Measurements from ENCODE around the gene USP7. TPM values are rescaled to one million over a fixed set of nuclear protein-coding genes. Genes with fewer than 3 reads are reported as not detected.

Gene USP7
- total and polyA plus RNA-seq, 8 donors: 13.0 to 56.5 (median 39.8) TPM

- Histone ChIP-seq H3K9me3 (no peaks in the 10 kb centered on the region), H3K27ac (no peak overlapping the region), H3K36me3 (no peaks in the 10 kb centered on the region), H3K27me3 (no peaks in the 10 kb centered on the region), H3K4me1 (no peaks in the 10 kb centered on the region), H3K4me3 (no peak overlapping the region)
- 51 to 55% methylated on average over 8 of the region's 8 CpGs for WGBS, 2 donors
- no peak for FAIRE-seq
- no peak for TF ChIP-seq CTCF (IDR thresholded peaks at IDR 0.05)
- no peak for DNase-seq
- no peak for ATAC-seq
- intact Hi-C loops (cut with DNase I): no loop called here
These were observed 3.6 kb upstream of the USP7 start for GRCh38 chr16:8967132-8967821.

- Histone ChIP-seq H3K36me3 (no peaks in the 10 kb centered on the region), H3K4me1 (no peaks in the 10 kb centered on the region), H3K27ac (no peak overlapping the region), H3K27me3 (no peaks in the 10 kb centered on the region), H3K4me3 (no peak overlapping the region), H3K9me3 (no peaks in the 10 kb centered on the region)
- ATAC-seq (no peak), DNase-seq (no peak), FAIRE-seq (no peak)
- TF ChIP-seq CTCF (IDR thresholded peaks at IDR 0.05): no peak
- intact Hi-C loops (cut with DNase I): no loop called here
- 89 to 92% methylated on average over 3 of the region's 3 CpGs for WGBS, 2 donors
These were observed 3.1 kb upstream of the USP7 start for GRCh38 chr16:8966817-8967131.

GRCh38 chr16:8964462-8964861 lies 756 bp upstream of the USP7 start:
- no peaks in the 10 kb centered on the region for H3K27me3 ChIP-seq
- no peak for TF ChIP-seq CTCF (IDR thresholded peaks at IDR 0.05)
- H3K9me3 ChIP-seq: no peaks in the 10 kb centered on the region
- DNase-seq (no peak), ATAC-seq (no peak), FAIRE-seq (no peak)
- H3K4me1 ChIP-seq: peaks cover 15 to 17% (median 16%) of the 10 kb centered on the region in 3 donors
- intact Hi-C loops (cut with DNase I): no loop called here
- no peaks in the 10 kb centered on the region for H3K36me3 ChIP-seq
- H3K27ac ChIP-seq: peak overlapping the region; percentile 59 to 80 (median 72)
- WGBS, 2 donors: 46% methylated on average over 6 of the region's 6 CpGs
- H3K4me3 ChIP-seq: peak overlapping the region; percentile 35 to 81 (median 44)

- intact Hi-C loops (cut with DNase I): no loop called here
- Histone ChIP-seq H3K27me3 (no peaks in the 10 kb centered on the region), H3K36me3 (no peaks in the 10 kb centered on the region), H3K4me3 (peak overlapping the region; percentile 63 to 87 (median 76)), H3K9me3 (no peaks in the 10 kb centered on the region), H3K4me1 (peaks cover 25 to 28% (median 26%) of the 10 kb centered on the region in 3 donors), H3K27ac (peak overlapping the region; percentile 35 to 80 (median 68))
- TF ChIP-seq CTCF (IDR thresholded peaks at IDR 0.05): no peak
- WGBS, 2 donors: 0 to 1% methylated on average over 38 to 146 of the region's 146 CpGs
- no peak for FAIRE-seq
- ATAC-seq: peak in 3 of 4 donors; percentile 1 to 11 (median 7)
- peak in 4 of 6 donors; percentile 19 to 76 (median 56) for DNase-seq
These were observed 491 bp downstream of the USP7 start for GRCh38 chr16:8963010-8963820.
